ENCODE data around the gene BLCAP. TPM values are rescaled to one million over a fixed set of nuclear protein-coding genes. Genes with fewer than 3 reads are reported as not detected.

Gene BLCAP
- total RNA-seq, 1 experiment from 2014 or later = 99.9 TPM

- Histone ChIP-seq H3K4me1 (replicated peaks; ENCODE audit: insufficient read depth) (no peaks in the 10 kb centered on the region), H3K9me2 (ENCODE audit: insufficient read depth) (no peaks in the 10 kb centered on the region), H2AFZ (no peak overlapping the region), H3K27ac (no peak overlapping the region), H3F3A (ENCODE audit: insufficient read depth, low read depth) (no peaks in the 10 kb centered on the region), H3K27me3 (ENCODE audit: insufficient read depth, low read depth) (peaks cover 49% of the 10 kb centered on the region), H3K4me3 (no peak overlapping the region), H3K36me3 (ENCODE audit: low read depth) (no peaks in the 10 kb centered on the region), H3K79me2 (ENCODE audit: low read depth) (no peaks in the 10 kb centered on the region), H3K9me3 (ENCODE audit: insufficient read depth, low read depth) (no peaks in the 10 kb centered on the region), H3K4me2 (peak overlapping the region; percentile 68), H4K20me1 (ENCODE audit: insufficient read depth) (peaks cover 4% of the 10 kb centered on the region; the same call in 1 of the 2 replicates)
- no TSS peak for BruUV-seq (replicated peaks)
- intact Hi-C loops (cut with micrococcal nuclease; ENCODE audit: unreplicated experiment) = loop anchor here (2.0 to 10.0 kb wide), 7 partner anchors 340 to 843 kb away; partner anchors contain the start of genes TGM2 and VSTM2L
- POLR2A ChIA-PET (ENCODE audit: unreplicated experiment) = no interaction called here
- CTCF ChIA-PET = interaction anchor here (0.6 to 1.4 kb wide), 7 partner anchors 428 to 657 kb away, joined by 3 to 11 read pairs (median 5); no protein-coding TSS in a partner anchor
- peak in 1 of 2 experiments; percentile 61 for DNase-seq
- TF ChIP-seq CTCF (conservative IDR thresholded peaks at IDR 0.05) (peak; percentile 95), EZH2 (IDR thresholded peaks at IDR 0.05; ENCODE audit: low read depth) (no peak)
Measured at GRCh38 chr20:37564388-37565133, 36.9 kb upstream of the BLCAP start.

GRCh38 chr20:37564016-37564387 is 36.3 kb upstream of the BLCAP start:
- Histone ChIP-seq H3K4me1 (replicated peaks; ENCODE audit: insufficient read depth) (no peaks in the 10 kb centered on the region), H3K27ac (no peak overlapping the region), H3K9me3 (ENCODE audit: insufficient read depth, low read depth) (no peaks in the 10 kb centered on the region), H3K36me3 (ENCODE audit: low read depth) (no peaks in the 10 kb centered on the region), H3K27me3 (ENCODE audit: insufficient read depth, low read depth) (peaks cover 43% of the 10 kb centered on the region), H3K4me3 (no peak overlapping the region), H3K4me2 (peak overlapping the region; percentile 68), H4K20me1 (ENCODE audit: insufficient read depth) (peaks cover 4% of the 10 kb centered on the region; the same call in 1 of the 2 replicates), H3K9me2 (ENCODE audit: insufficient read depth) (no peaks in the 10 kb centered on the region), H3F3A (ENCODE audit: insufficient read depth, low read depth) (no peaks in the 10 kb centered on the region), H3K79me2 (ENCODE audit: low read depth) (no peaks in the 10 kb centered on the region), H2AFZ (no peak overlapping the region)
- POLR2A ChIA-PET (ENCODE audit: unreplicated experiment) = no interaction called here
- intact Hi-C loops (cut with micrococcal nuclease; ENCODE audit: unreplicated experiment) = loop anchor here (2.0 to 10.0 kb wide), 7 partner anchors 341 to 843 kb away; partner anchors contain the start of genes TGM2 and VSTM2L
- no peak for TF ChIP-seq CTCF (conservative IDR thresholded peaks at IDR 0.05)
- TF ChIP-seq EZH2 (IDR thresholded peaks at IDR 0.05; ENCODE audit: low read depth) = no peak
- no peak for DNase-seq
- no TSS peak for BruUV-seq (replicated peaks)
- CTCF ChIA-PET = interaction anchor here (0.6 to 1.4 kb wide), 5 partner anchors 478 to 657 kb away, joined by 3 to 6 read pairs (median 5); no protein-coding TSS in a partner anchor

GRCh38 chr20:37562695-37563480 is 35.2 kb upstream of the BLCAP start:
- no peaks in the 10 kb centered on the region for H3K79me2 ChIP-seq (ENCODE audit: low read depth)
- H3F3A ChIP-seq (ENCODE audit: insufficient read depth, low read depth) = no peaks in the 10 kb centered on the region
- no peaks in the 10 kb centered on the region for H3K9me2 ChIP-seq (ENCODE audit: insufficient read depth)
- intact Hi-C loops (cut with micrococcal nuclease; ENCODE audit: unreplicated experiment) = loop anchor here (5.0 to 10.0 kb wide), 6 partner anchors 342 to 844 kb away; partner anchors contain the start of genes TGM2 and VSTM2L
- H3K36me3 ChIP-seq (ENCODE audit: low read depth) = no peaks in the 10 kb centered on the region
- TF ChIP-seq EZH2 (IDR thresholded peaks at IDR 0.05; ENCODE audit: low read depth) = no peak
- TF ChIP-seq CTCF (conservative IDR thresholded peaks at IDR 0.05) = no peak
- peaks cover 32% of the 10 kb centered on the region for H3K27me3 ChIP-seq (ENCODE audit: insufficient read depth, low read depth)
- H3K9me3 ChIP-seq (ENCODE audit: insufficient read depth, low read depth) = no peaks in the 10 kb centered on the region
- POLR2A ChIA-PET (ENCODE audit: unreplicated experiment) = no interaction called here
- DNase-seq = no peak
- BruUV-seq (replicated peaks) = no TSS peak
- no peak overlapping the region for H3K4me3 ChIP-seq
- H2AFZ ChIP-seq = no peak overlapping the region
- no peak overlapping the region for H3K4me2 ChIP-seq
- H3K27ac ChIP-seq = no peak overlapping the region
- H4K20me1 ChIP-seq (ENCODE audit: insufficient read depth) = peaks cover 4% of the 10 kb centered on the region; the same call in 1 of the 2 replicates
- H3K4me1 ChIP-seq (replicated peaks; ENCODE audit: insufficient read depth) = no peaks in the 10 kb centered on the region
- CTCF ChIA-PET = interaction anchor here (0.6 to 0.7 kb wide), 2 partner anchors 402 to 1706 kb away, joined by 3 to 8 read pairs; no protein-coding TSS in a partner anchor

All from PC-9 (cell line).